A673 (cell line): ENCODE measurements around the gene RAB38. TPM values are rescaled to one million over a fixed set of nuclear protein-coding genes. Genes with fewer than 3 reads are reported as not detected.

Source experiments
- BruUV-seq: library from RNA; stranded (reverse); fragments of 400-500 nt; replicated peaks from 2 replicates; lab custom pipeline; 2021; lab: Mats Ljungman, UMichigan
- CTCF ChIA-PET: fragments of 300-600 bp; sonication (Branson Sonifier 250); formaldehyde crosslinking; loops from one replicate; lab custom pipeline; 2022; ENCODE audit warnings: antibody characterized with exemption; lab: Charles Lee
- POLR2A ChIA-PET: fragments of 300-600 bp; sonication (Branson Sonifier 250); formaldehyde crosslinking; loops from one replicate; lab custom pipeline; 2022; ENCODE audit warnings: antibody characterized with exemption; ENCODE audit not compliant: low non-redundant PET; lab: Charles Lee
- DNase-seq: peaks from one replicate; pipeline ENCODE4 v3.0.0-alpha.2; 2015; ENCODE audit warnings: low spot score
- H3K27ac ChIP-seq: fragments of 200-600 bp; sonication (generic); 2 replicates; pipeline ENCODE4 v1.5.1; 2016; ENCODE audit warnings: mixed run types, low read depth, mild to moderate bottlenecking, mixed read lengths, antibody characterized with exemption, low read length; ENCODE audit not compliant: poor library complexity, severe bottlenecking
- H3K27me3 ChIP-seq: fragments of 200-600 bp; sonication (generic); replicated peaks from 2 replicates; pipeline ENCODE4 v1.6.1; 2017; ENCODE audit warnings: mixed run types, low read depth, mild to moderate bottlenecking, mixed read lengths, antibody characterized with exemption, low read length; ENCODE audit not compliant: insufficient read depth, poor library complexity
- H3K36me3 ChIP-seq: fragments of 200-600 bp; sonication (generic); 2 replicates; pipeline ENCODE4 v1.6.1; 2016; ENCODE audit warnings: mixed run types, mild to moderate bottlenecking, mixed read lengths, antibody characterized with exemption, low read length; ENCODE audit not compliant: insufficient read depth, poor library complexity, severe bottlenecking
- H3K4me1 ChIP-seq: fragments of 200-600 bp; sonication (generic); 2 replicates; pipeline ENCODE4 v1.6.1; 2017; ENCODE audit warnings: mixed run types, mild to moderate bottlenecking, mixed read lengths, antibody characterized with exemption, low read length; ENCODE audit not compliant: insufficient read depth, poor library complexity, severe bottlenecking
- H3K4me3 ChIP-seq: fragments of 200-600 bp; sonication (generic); 2 replicates; pipeline ENCODE4 v1.5.1; 2016; ENCODE audit warnings: low read depth, mixed run types, mild to moderate bottlenecking, mixed read lengths, low read length; ENCODE audit not compliant: poor library complexity, severe bottlenecking
- H3K9me3 ChIP-seq: fragments of 200-600 bp; sonication (generic); 2 replicates; pipeline ENCODE4 v1.6.1; 2016; ENCODE audit warnings: mixed run types, low read depth, mild to moderate bottlenecking, mixed read lengths, antibody characterized with exemption, low read length; ENCODE audit not compliant: poor library complexity, severe bottlenecking
- CTCF ChIP-seq: fragments of 300-800, 200-600 bp; sonication (generic); conservative IDR thresholded peaks from 2 replicates; pipeline ENCODE4 v1.5.1; 2017; ENCODE audit warnings: low read depth, mild to moderate bottlenecking, antibody characterized with exemption, low read length, moderate library complexity, mixed read lengths
- EZH2 ChIP-seq: fragments of 200-600 bp; sonication (generic); IDR thresholded peaks from 2 replicates; pipeline ENCODE4 v1.6.1; 2017; ENCODE audit warnings: borderline replicate concordance, low read depth, mild to moderate bottlenecking, mixed read lengths, antibody characterized with exemption, low read length; ENCODE audit not compliant: poor library complexity, severe bottlenecking
- intact Hi-C: fragments of 100-400 bp; cut with micrococcal nuclease; formaldehyde crosslinking; loops from one replicate; pipeline ENCODE4 v1.10.0; 2022; ENCODE audit not compliant: unreplicated experiment
- total RNA-seq: library from RNA; stranded (reverse); gene quantifications from 2 replicates; pipeline ENCODE4 v1.2.3, GENCODE V29; 2021

RAB38 gene
- total RNA-seq, 1 experiment from 2014 or later: 1.6 TPM

- H3K4me3 ChIP-seq: no peak overlapping the region
- no TSS peak for BruUV-seq
- no peak overlapping the region for H3K27ac ChIP-seq
- POLR2A ChIA-PET: no interaction called here
- TF ChIP-seq EZH2: no peak
- TF ChIP-seq CTCF: no peak
- H3K36me3 ChIP-seq: no peaks in the 10 kb centered on the region
- intact Hi-C loops: no loop called here
- H3K27me3 ChIP-seq: no peaks in the 10 kb centered on the region
- H3K4me1 ChIP-seq: no peaks in the 10 kb centered on the region
- DNase-seq: no peak
- CTCF ChIA-PET: no interaction called here
- no peaks in the 10 kb centered on the region for H3K9me3 ChIP-seq
Observed at GRCh38 chr11:88158081-88158480, 17.2 kb downstream of the RAB38 start.

GRCh38 chr11:88157370-88157769 lies 17.9 kb downstream of the RAB38 start:
- Histone ChIP-seq H3K27me3 (no peaks in the 10 kb centered on the region), H3K27ac (no peak overlapping the region), H3K4me3 (no peak overlapping the region), H3K9me3 (no peaks in the 10 kb centered on the region), H3K36me3 (no peaks in the 10 kb centered on the region), H3K4me1 (no peaks in the 10 kb centered on the region)
- BruUV-seq: no TSS peak
- TF ChIP-seq EZH2 (no peak), CTCF (no peak)
- DNase-seq: no peak
- ChIA-PET CTCF (no interaction called here), POLR2A (no interaction called here)
- intact Hi-C loops: no loop called here

- Histone ChIP-seq H3K4me3 (no peak overlapping the region), H3K27me3 (no peaks in the 10 kb centered on the region), H3K36me3 (no peaks in the 10 kb centered on the region), H3K9me3 (no peaks in the 10 kb centered on the region), H3K4me1 (no peaks in the 10 kb centered on the region), H3K27ac (no peak overlapping the region)
- POLR2A ChIA-PET: no interaction called here
- CTCF ChIA-PET: no interaction called here
- no peak for TF ChIP-seq EZH2
- no peak for TF ChIP-seq CTCF
- no TSS peak for BruUV-seq
- DNase-seq: no peak
- intact Hi-C loops: no loop called here
Observed at GRCh38 chr11:88152381-88152780, 22.9 kb downstream of the RAB38 start.
